T-helper 1 cell treated with Interleukin-12 subunit alpha and Interleukin-12 subunit beta and Interleukin-4 antibody, amounts not matched to agents 30 ng/mL and 1 ng/mL, for 36 hours (primary cell): ENCODE measurements around the gene SYNGR4. TPM values are rescaled to one million over a fixed set of nuclear protein-coding genes. Genes with fewer than 3 reads are reported as not detected.

ENCODE experiments used
- intact Hi-C: fragments of 100-400 bp; cut with micrococcal nuclease; formaldehyde crosslinking; loops from one replicate; pipeline ENCODE4 v1.15.1; 2024
- total RNA-seq: library from RNA; stranded (reverse); gene quantifications from 2 replicates; pipeline ENCODE4 v1.2.3, GENCODE V29; 2022

Gene SYNGR4
- total RNA-seq, 1 donor from 2014 or later, result not detected

DNA sequence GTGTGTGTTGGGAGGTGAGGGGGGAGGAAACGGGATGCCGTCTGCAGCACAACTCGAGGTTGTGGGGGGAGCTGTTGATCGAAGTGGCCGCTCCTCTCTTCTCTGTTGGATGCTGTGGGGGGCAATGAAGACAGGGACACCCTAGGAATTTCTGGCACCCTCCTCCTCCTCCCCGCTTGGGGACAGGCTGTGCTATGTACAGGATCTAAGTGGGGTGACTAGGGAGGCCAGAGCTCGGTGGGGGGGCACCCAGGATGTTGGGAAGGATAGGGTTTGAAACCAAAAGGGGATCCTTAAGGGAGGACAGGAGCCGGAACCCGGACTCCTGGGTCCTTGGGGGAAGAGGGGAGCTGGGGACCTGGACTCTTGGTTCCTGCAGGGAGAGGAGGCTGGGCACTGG lies 31.3 kb downstream of the SYNGR4 start:
- intact Hi-C loops, result no loop called here

DNA sequence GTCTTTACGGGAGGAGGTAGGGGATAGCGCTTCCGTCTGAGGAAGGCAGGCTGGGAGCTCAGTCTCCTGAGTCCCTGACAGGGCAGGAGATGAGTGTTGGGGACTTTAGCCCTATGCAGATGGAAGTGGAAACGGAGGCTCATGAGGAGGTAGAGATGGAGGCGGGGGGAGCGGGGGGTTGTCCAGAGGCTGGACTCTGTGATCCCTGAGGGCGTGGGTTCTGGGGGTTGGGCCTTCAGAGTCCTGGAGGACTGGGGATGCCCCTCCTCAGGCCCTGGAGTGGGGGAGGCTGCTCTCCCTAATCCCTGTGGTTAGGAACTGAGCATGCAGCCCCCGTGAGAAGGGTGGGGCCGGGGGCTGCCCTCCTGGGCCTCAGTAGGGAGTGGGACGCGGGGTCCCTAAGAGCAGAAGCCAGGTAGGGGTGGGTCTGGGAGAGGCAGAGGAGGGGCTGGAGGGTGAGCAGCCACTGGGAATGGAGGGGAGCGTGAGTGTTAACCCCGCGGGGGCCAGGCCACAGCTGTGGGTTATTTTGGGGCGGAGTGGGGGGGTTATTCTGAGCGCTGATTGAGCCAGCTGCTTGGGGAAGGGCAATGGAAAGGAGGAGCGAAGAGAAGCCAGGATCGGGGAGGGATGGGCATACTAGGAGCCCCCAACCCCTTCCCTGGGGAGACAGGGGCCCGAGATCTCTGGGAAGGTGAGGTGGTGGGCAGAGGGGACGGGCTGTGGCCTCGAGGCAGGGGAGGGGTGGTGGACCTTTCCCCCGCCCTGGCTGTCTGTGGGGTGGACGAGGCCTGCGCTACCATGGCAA lies 32.1 kb downstream of the SYNGR4 start:
- intact Hi-C loops, result no loop called here

DNA sequence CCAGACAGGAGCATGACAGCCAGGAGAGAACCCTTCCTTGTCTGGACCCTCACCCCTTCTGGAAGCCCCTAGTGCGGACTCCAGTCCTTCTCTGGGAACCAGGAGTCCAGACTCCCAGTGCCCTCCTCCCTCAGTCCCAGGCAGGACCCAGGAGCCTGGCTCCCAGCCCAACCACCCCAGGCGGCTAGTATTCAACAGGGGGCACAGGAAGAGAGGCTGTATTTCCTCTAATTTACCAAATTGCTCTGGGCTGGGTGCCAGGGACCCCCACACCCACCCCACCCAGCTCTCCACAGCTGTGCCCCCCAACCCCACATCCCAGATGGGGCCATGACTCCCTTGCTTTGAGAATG lies 32.6 kb downstream of the SYNGR4 start:
- intact Hi-C loops, result no loop called here

DNA sequence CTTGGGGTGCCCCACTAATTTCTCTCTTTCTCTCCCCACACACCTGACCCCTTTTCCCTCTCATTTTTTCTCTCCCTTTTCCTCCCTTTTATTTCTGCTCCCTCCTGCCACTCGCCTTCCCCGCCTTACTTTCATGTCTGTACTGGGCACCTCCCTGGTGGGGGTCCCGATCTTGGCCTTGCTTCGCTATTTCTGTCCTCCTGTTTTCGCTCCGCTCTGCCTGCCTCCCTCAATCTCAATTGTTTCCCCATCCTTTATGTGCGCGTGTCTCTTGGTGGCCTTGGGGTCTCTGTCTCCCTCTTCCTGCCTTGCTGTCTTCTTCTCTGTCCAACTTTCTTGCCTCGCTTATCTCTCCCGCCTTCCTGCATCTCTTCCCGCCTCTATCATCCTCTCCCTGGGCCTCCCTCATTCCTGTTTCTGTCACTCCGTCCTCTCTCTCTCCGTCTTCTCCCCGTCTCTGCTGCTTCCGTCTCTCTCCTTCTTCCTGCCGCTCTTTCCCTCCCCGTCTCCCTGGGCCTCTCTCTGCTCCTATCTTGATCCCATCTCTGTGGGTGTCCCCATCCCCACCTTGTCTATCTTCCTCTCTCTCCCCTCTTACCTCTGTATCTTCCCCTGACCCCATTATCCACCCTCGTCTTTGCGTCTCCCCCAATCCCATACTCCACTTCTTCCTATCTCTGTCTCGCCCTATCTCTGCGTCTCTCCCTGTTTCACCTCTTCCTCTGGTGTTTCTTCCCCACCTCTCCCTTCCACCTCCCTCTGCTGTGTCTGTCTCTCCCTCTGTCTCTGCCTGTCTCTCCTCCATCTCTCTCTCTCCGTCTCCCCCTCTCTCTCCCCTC lies 33.3 kb downstream of the SYNGR4 start:
- intact Hi-C loops, result loop anchor here (1.0 to 2.0 kb wide), 5 partner anchors 33 to 96 kb away; partner anchors contain the start of genes CYTH2 and SYNGR4

DNA sequence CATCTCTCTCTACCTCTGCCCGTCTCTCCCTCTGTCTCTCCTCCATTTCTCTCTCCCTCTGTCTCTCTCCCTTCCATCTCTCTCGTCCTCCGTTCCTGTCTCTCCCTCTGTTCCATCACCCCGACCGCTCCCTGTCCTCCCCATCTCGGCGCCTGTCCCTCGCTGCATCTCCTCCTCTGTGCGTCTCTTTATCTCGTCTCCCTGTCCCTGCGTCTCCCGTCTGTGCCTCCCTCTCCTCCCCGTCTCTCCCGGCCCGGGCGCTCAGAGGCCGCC lies 33.9 kb downstream of the SYNGR4 start:
- intact Hi-C loops, result loop anchor here (1.0 to 2.0 kb wide), 5 partner anchors 34 to 95 kb away; partner anchors contain the start of genes CYTH2 and SYNGR4

DNA sequence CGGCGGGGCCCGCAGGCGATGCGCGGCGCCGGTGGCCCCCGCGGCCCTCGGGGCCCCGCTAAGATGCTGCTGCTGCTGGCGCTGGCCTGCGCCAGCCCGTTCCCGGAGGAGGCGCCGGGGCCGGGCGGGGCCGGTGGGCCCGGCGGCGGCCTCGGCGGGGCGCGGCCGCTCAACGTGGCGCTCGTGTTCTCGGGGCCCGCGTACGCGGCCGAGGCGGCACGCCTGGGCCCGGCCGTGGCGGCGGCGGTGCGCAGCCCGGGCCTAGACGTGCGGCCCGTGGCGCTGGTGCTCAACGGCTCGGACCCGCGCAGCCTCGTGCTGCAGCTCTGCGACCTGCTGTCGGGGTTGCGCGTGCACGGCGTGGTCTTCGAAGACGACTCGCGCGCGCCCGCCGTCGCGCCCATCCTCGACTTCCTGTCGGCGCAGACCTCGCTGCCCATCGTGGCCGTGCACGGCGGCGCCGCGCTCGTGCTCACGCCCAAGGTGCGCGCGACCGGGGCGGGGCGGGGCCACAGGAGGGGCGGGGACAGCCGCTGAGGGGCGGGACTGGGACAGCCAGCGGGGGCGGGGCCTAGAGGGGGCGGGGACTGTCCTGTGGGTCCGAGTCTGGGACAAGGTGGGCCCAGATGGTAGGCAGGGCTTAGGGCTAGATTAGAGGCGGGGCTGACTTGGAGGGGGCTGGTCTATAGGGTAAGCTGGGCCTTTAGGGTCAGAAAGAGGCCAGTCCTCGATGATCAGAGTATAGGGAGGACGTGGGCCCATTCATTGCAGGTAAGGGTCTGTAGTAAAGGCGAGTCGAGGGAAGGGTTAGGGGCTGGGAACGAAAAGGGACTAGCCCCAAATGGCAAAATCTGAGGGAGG lies 34.4 kb downstream of the SYNGR4 start:
- intact Hi-C loops, result loop anchor here (1.0 to 2.0 kb wide), 8 partner anchors 7 to 95 kb away; partner anchors contain the start of genes CYTH2, GRWD1, KDELR1 and SYNGR4

DNA sequence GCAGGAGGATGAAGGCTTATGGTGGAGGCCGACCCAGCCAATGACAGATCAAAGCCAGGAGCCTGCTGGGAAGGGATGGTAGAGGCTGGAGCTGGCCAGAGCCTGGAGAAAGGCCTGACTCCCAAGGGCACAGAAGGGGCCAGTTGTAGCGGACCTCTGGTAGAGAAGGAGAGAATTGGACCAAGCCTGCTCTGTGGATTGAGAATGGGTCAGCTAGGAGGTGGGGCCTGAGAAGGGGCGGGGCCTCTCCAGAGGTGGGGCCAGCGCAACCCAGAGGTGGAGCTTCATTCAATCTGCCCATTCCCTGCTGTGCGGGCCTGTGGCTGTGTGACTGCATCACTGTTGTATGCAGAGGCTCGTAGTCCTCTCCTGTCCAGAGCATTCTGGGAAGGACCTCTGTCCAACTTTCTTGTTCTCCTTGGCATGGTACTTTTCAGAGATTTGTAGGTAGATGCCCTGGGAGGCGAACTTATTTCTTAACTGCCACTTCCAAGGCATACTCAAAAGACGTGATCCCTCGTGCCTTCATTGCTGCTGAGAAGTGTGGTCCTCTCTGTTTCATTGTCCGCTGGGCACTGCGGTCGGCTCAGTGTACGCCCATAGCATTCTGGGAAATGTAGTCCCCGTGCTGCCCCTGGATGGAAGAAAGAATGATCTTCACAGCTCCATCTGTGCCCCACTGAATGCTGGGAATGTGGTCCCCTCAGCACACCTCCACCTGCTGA lies 36.0 kb downstream of the SYNGR4 start:
- intact Hi-C loops, result no loop called here

DNA sequence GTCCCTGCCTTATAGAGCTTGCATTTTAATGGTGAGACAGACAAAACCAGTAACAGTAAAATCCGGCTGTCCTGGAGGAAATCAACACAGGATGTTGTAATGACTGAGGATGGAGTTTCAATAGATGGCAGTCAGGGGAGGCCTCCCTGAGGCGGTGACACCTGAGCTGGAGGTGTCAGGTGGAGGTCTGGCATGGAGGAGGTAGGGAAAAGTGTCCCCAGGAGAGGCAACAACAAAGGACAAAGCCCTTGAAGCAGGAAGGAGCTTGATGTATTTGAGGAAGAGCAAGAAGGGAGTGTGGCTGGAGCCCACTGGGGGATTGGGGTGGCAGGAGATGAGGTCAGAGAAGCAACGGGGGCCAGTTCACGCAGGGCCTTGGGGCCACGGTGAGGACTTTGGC lies 37.1 kb downstream of the SYNGR4 start:
- intact Hi-C loops, result no loop called here

DNA sequence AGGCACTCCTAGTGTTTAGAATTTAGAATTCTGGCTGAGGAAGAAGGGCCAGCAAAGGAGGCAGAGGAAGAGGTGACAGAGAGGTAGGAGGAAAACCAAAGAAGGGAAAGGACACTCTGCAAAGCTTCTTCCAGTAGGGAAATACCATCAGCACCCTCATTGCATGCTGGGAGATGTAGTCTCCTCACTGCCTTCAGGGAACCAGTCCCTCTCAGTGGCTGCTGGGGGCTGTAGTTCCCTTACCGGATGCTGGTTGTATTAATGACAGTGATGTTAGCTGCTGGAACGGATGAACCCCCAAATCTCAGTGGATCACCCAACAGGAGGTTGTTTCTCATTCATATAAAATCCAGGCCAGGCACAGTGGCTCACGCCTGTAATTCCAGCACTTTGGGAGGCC lies 39.4 kb downstream of the SYNGR4 start:
- intact Hi-C loops, result loop anchor here (1.0 kb wide), 4 partner anchors 12 to 42 kb away; partner anchors contain the start of genes GRWD1 and SYNGR4

DNA sequence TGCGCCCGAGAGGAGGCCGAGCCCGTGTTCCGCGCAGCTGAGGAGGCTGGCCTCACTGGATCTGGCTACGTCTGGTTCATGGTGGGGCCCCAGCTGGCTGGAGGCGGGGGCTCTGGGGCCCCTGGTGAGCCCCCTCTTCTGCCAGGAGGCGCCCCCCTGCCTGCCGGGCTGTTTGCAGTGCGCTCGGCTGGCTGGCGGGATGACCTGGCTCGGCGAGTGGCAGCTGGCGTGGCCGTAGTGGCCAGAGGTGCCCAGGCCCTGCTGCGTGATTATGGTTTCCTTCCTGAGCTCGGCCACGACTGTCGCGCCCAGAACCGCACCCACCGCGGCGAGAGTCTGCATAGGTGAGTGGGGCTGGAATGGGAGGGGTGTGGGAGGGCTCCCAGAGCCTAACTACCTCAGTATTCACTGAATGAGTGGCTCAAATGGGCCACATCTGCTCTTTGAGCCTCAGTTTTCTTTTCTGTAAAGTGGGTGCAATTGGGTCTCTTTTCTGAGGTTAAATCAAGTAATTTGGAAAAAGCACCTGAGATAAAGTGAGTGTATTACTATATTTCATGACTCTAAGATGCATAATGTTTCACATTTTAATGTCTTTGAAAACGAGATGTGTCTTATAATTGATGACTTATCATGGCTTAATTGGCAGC lies 41.0 kb downstream of the SYNGR4 start:
- intact Hi-C loops, result no loop called here

DNA sequence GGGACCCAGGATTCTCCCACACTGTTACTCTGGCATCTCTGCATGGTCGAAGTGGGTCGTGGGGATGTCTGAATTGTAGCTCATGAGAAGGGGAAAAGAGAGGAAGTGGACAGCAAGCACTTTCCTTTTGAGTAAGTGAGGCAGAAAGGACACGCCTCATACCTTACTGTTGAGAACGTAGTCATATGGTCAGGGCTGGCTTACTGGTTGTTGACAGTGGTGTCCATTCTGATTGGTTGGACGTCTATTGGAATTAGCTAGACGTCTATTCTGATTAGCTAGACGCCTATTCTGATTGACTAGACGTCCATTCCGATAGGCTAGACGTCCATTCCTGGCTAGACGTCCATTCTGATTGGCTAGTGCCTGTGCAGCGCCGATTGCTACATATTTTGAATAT lies 41.7 kb downstream of the SYNGR4 start:
- intact Hi-C loops, result no loop called here

DNA sequence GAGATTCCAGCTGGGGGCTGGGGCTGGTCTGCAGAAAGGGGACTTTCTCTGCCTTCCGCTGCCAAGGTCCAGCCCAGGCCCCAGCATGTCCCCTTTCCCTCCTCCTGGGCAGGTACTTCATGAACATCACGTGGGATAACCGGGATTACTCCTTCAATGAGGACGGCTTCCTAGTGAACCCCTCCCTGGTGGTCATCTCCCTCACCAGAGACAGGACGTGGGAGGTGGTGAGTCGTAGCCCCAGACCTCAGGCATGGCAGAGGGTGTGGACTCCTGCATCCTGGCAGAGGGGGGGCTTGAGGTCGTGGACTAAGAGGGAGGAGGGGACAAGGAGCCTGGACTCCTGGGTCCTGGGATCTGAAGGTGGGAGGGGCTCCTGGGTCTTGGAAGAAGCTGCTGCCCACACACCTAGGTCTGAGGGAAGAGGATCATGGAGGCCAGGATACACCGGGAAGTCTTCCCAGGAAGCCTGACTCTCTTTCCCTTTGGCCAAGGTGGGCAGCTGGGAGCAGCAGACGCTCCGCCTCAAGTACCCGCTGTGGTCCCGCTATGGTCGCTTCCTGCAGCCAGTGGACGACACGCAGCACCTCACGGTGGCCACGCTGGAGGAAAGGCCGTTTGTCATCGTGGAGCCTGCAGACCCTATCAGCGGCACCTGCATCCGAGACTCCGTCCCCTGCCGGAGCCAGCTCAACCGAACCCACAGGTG lies 49.9 kb downstream of the SYNGR4 start:
- intact Hi-C loops, result loop anchor here (10.0 kb wide), 1 partner anchor 311 kb away; no protein-coding TSS in a partner anchor

DNA sequence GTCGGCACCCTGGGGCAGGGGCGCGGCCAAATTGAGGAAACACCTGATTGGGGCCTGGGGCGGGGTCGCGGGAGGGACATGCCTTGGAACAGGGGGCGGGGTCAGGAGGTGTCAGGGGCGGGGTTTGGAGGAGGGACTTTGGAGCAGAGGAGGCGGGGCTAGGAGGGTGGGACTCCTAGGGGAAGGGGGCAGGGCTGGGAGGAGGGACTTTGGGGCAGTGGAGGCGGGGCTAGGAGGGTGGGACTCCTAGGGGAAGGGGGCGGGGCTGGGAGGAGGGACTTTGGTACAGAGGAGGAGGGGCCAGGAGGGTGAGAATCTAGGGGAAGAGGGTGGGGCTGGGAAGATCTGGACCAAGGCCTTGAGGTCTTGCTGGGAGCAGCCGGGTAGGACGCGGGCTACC lies 51.2 kb downstream of the SYNGR4 start:
- intact Hi-C loops, result loop anchor here (1.0 to 10.0 kb wide), 9 partner anchors 12 to 309 kb away; partner anchors contain the start of genes CYTH2, GRWD1, KDELR1 and SYNGR4

DNA sequence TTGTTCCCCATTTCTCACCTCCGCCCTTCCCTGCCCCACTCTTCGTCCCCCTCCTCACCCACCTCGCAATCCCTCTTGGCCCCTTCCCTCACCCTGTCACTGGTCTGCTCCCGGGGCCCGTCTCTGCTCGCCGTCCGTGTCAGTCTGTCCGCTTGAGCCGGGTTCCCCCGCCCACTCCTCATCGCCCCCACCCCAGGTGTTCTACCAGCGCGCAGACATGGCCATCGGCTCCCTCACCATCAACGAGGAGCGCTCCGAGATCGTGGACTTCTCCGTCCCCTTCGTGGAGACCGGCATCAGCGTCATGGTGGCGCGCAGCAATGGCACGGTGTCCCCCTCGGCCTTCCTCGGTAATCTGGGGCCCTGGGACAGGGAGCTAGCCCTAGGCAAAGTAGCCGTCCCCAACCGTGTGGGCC lies 51.6 kb downstream of the SYNGR4 start:
- intact Hi-C loops, result loop anchor here (1.0 to 10.0 kb wide), 9 partner anchors 13 to 309 kb away; partner anchors contain the start of genes CYTH2, GRWD1, KDELR1 and SYNGR4

DNA sequence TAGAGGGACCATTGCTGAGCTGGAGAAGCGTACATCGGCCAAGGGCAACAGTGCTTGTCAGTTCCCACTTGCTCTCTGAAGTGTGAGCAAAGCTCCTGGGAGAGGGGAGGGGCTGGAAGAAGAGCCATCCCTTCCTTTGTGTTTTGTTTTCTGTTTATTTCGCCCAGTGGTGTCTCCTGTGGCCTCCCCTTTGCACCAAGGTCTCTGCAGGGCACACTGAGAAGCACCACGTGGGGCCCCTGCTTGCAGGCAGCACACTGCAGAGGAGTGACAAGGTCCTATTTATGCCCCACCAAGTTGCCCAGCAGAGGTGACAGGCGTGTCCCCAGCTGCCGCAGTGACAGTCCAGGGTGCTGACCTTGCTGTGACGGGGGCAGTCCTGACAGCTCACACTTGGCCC lies 53.3 kb downstream of the SYNGR4 start:
- intact Hi-C loops, result loop anchor here (10.0 kb wide), 1 partner anchor 307 kb away; no protein-coding TSS in a partner anchor

DNA sequence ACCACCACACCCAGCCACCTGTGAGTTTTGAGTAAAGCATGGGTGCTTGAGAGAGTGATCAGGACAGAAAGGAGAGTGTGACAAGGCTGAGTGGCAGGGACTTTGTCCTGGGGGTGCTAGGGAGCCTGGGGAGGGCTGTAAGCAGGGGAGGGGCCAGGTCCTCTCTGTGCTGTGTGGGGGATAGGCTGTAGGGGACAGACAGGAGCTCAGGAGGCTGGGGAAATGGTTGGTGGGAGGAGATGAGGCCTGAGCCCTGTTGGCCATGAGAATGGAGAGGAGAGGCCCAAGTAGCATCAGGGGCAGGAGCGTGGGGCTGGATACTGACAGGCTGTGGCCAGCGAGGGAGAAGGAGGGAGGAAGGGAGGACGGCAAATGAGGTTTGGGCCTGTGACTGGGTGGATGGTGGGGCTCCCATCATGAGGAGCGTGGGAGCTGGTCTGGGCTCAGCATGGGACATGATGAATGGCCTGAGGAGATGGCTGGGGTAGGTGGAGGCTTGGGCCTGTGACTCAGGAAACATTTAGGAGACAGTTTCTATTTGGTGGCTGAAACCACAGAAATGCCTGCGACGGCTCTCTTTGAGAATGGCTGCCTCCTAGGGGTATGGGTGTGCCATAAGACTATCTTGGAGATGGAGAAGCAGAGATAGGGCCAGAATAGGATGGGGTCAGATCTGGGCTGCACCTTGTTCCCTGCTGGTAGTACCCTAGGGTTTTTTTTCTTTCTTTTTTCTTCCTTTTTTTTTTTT lies 54.3 kb downstream of the SYNGR4 start:
- intact Hi-C loops, result loop anchor here (1.0 to 10.0 kb wide), 5 partner anchors 15 to 306 kb away; partner anchors contain the start of genes GRWD1 and SYNGR4

DNA sequence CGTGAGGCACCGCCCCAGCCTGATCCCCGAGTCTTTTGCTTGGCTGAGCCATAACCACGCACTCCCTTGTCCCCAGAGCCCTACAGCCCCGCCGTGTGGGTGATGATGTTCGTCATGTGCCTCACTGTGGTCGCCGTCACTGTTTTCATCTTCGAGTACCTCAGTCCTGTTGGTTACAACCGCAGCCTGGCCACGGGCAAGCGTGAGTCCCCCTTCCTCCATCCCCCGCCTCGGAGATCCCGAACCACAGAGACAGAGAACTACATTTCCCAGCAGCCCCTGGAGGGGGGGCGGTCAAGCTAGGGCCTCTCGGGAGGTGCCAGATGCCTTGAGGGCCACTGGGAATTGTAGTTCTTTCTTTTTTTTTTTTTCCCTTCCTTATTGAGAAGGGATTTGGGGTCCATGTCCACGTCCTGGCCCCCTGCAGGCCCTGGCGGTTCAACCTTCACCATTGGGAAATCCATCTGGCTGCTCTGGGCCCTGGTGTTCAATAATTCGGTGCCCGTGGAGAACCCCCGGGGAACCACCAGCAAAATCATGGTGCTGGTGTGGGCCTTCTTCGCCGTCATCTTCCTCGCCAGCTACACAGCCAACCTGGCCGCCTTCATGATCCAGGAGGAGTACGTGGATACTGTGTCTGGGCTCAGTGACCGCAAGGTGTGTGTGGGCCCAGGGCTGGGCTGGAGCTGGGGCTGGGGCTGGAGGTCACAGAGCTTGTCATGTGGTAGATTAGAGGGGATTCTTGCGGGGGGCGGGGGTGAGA lies 55.2 kb downstream of the SYNGR4 start:
- intact Hi-C loops, result loop anchor here (1.0 to 10.0 kb wide), 5 partner anchors 16 to 305 kb away; partner anchors contain the start of genes GRWD1 and SYNGR4

DNA sequence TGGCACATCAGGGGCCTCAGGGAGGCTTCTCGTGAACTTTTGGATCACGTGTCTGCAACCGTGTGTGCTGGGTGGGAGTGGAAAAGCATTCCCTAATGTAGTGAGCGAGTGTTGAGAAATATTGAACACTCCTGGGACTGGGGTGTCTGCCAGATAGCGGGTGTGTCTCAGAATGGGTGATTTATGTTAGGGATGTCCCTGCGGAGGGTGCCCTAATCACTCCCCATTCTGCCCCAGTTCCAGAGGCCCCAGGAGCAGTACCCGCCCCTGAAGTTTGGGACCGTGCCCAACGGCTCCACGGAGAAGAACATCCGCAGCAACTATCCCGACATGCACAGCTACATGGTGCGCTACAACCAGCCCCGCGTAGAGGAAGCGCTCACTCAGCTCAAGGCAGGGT lies 57.4 kb downstream of the SYNGR4 start:
- intact Hi-C loops, result no loop called here
